ENCODE measurements around the gene MAP2.

DNA sequence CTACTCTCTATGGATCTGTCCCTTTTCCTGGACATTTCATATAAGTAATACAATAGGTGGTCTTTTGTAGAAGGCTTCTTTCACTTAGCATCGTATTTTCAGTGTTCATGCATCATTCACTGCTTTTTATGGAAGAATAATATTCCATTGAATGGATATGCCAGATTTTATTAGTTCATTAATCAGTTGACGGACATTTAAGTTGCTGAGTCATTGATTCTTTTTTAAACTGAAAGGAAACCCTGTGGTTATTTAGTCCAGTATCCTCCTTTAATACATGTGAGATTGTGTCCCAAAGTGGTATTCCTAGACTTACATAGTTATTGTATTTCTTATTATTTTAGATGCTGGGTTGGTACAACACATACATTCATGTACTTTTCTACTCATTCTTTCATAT is 185.7 kb downstream of the MAP2 start:
- TF ChIP-seq, protein P1, sequence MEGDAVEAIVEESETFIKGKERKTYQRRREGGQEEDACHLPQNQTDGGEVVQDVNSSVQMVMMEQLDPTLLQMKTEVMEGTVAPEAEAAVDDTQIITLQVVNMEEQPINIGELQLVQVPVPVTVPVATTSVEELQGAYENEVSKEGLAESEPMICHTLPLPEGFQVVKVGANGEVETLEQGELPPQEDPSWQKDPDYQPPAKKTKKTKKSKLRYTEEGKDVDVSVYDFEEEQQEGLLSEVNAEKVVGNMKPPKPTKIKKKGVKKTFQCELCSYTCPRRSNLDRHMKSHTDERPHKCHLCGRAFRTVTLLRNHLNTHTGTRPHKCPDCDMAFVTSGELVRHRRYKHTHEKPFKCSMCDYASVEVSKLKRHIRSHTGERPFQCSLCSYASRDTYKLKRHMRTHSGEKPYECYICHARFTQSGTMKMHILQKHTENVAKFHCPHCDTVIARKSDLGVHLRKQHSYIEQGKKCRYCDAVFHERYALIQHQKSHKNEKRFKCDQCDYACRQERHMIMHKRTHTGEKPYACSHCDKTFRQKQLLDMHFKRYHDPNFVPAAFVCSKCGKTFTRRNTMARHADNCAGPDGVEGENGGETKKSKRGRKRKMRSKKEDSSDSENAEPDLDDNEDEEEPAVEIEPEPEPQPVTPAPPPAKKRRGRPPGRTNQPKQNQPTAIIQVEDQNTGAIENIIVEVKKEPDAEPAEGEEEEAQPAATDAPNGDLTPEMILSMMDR (IDR thresholded peaks at IDR 0.05), result no peak
- no peak for TF ChIP-seq POLR2A (IDR thresholded peaks at IDR 0.05)
